Occipital lobe (tissue), 2 donors: Measurements from ENCODE around the gene GREB1. TPM values are rescaled to one million over a fixed set of nuclear protein-coding genes. Genes with fewer than 3 reads are reported as not detected.

Source experiments
- DNase-seq: peaks from one replicate; lab custom pipeline; 2025; lab: John Stamatoyannopoulos, UW
- total RNA-seq: library from RNA; depleted of rRNA; stranded (reverse); fragments of >200 nt; gene quantifications from one replicate; pipeline ENCODE4 v1.2.3, GENCODE V29; 2014

GREB1 gene
- total RNA-seq, 1 donor from 2014 or later = 1.4 TPM

DNA sequence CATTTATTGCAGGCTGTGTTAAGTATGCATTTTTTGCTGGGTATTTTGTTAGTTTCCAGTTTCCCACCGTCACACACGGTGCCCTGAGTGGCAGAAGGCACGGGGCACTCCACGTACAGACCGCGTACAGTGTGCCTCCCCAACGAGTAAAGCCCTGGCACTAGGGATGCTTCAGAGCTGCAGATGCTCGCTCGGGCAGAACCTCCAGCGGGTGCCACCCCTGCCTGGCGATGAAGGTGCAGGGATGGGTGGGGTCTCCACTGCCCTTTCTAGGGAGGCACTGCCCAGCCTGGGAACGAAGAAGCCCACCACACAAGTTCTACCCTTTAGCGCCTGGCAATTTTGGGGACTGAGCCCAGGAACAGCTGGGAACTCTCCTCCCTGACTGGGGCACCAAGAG lies 4.1 kb downstream of the GREB1 start:
- no peak for DNase-seq

DNA sequence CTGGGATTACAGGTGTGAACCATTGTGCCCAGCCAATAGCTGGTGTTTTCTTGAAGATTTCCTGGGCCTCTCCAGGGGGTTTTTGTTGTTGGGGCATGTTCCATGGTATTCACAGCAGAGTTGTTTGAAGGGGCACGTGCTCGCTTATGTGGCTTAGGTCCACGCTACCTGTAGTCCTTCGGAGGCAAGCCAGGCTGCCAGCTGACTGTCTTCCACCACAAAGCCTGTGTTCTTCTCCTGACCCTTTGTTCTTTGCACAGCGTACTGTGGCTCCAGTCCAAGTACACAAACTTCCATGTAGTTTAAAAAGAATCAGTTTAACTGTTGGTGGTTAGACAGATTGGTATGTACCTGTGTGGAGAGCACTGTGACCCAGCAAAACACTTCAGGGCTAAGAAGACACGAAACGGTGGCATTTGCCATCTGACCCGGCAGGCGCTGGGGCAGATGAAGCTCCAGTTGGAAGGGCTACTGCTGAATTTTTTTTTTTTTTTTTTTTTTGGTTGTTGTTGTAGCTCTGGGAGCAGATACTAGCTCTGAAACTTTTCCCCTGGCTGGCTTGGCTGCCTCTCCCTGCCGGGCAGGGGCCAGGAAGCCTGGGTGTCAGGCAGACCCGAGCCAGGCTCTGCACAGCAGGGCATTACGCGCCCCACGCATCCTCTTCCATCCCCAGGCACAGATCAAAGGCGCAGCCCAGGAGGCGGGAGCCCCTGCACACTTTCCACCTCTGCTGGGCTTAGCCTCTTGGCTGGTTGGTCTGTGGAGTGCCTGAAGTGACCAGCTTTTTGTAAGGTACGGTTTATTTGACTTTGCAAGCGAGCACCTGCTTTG lies 5.7 kb downstream of the GREB1 start:
- no peak for DNase-seq

DNA sequence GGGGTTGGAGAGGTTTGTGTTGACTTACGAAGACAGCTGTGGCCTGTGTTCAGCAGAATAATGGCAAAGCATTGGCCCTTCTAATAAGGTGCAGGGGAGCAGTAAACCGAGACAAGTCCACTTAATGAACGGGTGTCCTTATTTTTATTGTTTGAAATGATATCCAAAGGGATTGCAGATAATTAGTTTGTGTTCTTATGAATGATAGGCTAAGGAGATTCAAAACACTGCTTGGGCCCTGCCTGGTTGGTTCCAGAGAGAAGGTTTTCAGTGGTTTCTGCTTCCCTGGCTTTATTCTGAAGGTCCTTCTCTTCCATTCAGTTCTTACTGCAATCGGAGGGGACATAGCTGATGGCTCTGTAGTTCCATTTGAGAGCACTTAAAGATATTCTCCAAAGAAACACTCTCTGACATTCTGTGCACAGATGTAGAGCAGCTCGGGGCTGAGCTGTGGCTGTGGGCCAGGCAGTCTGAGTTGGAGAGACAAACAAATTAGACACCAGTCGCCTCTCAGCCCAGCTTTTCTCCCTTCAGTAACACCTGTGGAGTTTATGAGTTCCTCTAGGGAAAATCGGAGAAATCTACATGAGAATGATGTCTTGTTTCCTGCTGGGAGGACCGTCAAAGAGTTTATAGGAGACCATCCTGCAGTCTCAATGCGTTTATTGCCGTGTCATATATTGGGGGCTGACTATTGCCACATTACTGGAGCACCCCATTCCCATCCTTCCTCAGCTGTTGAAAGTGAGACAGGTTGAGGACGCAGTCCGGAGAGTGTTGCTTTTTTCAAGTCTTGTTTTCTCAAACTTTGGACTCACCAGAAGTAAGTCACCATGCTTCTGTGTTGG lies 6.5 kb downstream of the GREB1 start:
- DNase-seq = no peak

DNA sequence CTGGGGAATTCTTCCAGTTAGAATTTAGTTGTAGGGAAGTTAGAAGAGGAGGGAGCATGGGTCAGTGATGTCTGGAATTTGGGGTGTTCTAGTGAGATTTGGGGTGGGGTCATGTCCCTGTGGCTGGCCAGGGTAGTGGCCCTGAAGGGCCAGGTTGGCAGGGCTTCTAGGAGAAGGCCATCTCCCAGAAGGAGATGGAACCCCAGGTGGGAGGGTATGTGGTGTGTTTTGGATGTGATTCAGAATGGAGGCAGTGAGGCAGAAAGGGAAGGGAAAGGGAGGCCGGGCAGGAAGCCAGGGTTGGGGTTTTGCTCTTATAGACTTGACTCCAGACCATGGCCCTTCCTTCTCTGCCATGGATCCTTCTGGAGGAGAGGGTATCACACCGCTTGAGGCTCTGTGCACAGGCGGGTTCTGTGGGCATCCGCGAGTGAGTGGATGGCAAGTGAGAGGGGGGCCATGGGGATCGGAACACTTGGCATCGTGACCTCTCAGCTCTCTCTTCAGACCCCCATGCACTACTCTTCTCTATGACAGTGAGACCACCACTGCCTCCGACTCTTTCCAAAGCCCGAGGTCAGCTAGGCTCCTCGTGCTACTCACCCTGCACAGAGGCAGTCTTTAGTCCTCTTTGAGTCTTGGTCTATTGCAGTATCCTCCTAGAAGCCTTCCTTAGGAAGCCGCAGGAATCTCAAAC lies 7.3 kb downstream of the GREB1 start:
- DNase-seq = no peak

DNA sequence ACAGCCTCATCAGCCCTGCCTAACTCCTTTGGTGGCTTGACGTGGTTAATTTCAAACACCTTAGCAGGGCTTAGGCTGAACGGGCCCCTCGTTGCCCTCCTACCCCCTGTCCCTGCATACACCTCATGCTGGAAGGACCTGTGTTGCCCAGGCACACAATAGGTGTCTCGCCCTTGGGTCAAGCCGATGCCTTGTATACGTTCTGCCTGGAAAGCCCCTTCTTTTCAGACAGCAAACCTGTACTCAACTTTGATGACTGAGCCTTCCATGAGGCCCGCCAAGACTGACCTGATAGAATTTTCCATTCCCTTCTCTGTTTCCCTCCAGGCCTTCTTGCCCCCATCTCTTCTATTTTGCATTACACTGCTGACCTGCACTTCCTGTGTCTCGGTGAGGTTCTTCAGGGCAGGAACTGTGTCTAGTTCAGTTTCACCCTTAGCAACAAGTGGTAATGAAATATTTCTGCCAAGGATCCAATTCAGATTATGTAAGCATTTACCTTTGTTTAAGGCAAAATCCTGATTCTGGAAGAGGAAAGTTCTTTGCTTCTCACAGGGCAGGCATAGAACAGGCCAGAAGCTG lies 7.9 kb downstream of the GREB1 start:
- no peak for DNase-seq

DNA sequence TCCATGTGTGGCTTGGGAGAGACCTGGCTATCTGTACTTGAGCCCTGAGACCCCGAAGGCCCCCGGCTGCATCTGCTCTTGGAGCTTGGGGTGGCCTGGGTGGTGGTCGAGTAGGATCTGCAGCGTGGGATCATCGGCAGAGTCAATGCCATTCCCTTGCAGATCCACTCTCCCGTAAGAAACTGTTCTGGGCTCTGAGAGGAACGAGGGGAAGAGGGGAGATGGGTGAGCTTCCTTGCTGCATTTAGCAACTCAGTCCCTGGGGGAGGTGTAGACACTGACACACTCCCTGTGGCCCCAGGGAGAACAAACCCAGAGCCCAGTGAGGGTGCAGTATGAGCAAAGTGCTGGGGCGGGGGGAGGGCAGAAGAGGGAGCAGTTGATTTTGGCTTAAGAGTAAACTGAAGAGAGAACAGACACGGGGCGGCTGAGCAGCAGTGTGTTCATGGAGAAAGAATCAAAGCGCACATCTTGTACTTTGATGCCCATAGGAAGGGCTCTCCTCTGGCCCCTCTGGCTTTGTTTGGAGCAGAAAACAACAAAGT lies 8.5 kb downstream of the GREB1 start:
- no peak for DNase-seq

DNA sequence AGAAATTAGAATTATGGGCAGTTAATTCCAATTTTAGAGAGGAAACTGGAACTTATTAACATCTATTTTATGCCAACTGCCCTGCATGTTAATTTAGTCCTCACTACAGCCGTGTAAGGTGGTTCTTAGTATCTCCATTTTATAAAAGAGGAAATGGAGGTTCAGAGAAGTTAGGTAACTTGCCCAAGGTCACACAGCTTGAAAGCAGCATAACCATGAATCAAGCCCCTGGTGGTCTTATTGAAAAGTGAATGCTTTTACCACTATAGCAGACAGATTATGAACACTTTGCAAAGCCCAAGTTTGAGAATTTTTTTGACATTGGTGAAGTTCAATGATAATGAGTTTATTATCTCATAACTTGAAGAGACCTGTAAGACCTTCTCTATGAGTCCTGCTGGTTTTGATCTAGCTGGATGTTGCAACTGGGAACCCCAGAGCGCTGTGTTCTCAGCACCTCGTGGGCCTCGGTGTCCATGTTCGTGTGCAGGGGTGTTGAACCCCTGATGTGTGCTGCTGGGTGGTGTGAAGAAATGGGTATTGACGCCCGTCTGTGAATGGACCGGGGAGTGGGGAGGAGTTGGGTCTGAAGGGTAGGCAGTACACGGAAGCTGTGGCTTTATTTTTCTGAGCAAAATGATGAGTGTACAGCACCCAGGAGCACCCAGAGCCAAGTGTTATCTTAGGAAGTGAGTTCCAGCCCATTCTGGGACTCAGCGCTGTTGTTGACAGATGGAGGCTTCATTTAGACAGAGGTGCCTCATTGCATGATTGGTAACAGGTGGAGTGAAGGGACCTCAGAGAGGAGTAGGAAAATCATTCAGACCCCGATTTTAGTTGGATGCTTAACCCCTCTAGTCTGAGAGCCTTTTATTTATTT lies 9.7 kb downstream of the GREB1 start:
- DNase-seq = no peak

DNA sequence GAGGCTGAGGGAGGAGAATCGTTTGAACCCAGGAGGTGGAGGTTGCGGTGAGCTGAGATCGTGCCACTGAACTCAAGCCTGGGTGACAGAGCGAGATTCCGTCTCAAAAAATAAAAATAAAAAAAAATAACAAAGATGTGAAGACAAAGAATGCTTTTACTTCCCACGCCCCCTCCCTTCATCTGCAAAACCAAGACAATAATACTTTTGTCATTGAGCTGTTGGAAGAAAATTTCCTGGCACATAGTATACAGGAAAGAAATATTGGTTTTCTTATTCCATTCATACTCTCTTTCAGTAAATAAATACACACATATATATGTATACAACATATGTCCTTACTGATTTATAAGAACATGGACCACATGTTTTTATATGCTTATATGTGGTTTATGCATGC lies 12.2 kb downstream of the GREB1 start:
- DNase-seq = no peak

DNA sequence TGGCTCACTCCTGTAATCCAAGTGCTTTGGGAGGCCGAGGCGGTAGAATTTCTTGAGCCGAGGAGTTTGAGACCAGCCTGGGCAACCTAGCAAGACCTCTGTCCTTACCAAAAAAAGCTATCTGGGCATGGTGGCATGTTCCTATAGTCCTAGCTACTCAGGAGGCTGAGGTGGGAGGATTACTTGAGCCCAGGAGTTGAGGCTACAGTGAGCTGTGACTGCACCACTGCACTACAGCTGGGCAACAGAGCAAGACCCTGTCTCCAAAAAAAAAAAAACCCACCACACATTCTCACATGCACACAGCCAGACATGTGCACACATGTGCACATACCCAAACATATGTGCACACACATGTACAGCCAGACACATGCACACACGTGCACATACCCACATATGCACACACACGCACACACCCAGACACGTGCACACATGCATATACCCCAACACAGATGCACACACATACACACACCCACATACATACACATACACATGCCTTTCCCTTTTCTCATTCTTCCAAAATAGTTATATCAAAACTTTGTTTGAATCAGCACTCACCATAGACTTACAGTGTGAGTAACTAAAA lies 14.2 kb downstream of the GREB1 start:
- no peak for DNase-seq

DNA sequence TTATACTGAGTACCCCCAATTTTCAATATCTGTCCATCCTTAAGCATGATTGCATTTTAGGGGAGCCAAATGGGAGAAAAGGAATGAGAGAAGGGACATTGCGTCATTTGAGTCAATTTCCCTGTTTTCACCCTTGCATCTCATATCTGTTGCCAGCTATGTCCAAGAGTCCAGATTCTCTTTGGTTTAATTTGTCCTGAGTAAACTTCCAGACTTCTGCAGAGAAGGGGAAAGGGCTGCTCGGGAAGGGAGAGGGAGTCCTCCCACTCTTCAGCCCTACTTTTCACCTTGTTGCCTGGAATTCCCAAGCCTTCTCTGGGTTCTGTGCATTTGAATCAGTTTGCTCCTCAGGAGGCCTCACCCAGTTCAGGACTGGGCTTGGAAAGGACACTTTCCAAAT lies 16.5 kb downstream of the GREB1 start:
- DNase-seq = no peak

DNA sequence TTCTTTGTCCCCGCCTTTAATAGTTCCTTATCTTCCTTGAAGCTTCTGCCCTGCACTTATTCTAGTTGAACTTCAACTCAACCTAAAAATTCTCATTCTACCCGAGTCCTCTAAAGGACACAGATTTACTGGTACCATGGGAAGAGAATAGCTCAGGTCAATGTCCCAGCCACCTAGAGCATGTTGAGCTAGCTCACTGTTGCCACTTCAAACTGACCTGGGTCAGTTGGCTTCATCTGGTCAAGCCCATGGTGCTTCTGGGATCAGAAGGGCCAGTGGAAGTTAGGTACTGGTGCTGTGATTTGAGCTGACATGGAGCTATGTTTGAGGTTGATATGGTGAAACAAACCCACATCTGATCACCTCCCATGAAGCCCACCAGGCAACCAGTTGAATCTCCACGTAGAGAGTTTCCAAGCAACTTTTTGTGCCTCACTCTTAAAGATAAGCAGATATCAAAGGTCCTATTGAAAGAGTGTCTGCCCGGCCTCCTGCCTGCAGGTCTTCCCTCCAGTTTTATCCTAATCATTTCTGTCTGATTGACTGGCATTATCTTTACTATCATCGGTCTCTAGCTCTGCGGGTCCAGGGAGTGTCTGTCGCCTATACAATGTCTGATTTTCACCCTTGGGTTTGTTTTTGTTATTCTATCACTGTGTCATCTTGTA lies 17.2 kb downstream of the GREB1 start:
- DNase-seq = no peak

DNA sequence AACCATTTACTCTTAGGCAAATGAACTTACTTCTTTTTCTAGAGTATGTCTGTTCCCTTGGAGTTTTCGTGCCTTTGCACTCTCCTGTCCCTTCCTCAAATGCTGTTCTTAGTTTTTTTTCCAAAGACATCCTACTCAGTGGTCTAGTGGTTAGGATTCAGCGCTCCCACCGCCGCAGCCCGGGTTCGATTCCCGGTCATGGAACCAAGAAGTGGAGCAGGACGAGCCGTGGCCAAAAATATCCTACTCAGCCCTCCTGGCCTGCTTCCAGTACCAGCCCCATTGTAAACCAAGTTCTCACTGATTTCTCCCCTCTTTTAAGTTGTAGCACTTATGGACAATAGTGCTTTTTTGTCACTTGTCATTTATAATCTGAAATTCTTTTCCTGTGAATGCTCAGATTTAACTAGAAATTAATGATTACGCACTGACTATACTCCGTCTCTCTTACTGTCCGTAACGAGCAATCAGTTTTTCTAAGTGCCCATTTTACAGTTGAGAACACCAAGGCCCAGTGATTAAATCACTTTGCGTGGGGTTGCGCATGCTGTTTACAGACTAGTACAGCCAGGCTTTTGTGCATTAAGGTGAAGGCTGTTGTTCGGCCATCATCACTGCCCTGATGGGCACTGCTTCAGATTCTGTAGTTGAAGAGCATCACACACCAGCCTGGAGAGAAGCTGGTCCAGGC lies 17.9 kb downstream of the GREB1 start:
- DNase-seq = no peak

DNA sequence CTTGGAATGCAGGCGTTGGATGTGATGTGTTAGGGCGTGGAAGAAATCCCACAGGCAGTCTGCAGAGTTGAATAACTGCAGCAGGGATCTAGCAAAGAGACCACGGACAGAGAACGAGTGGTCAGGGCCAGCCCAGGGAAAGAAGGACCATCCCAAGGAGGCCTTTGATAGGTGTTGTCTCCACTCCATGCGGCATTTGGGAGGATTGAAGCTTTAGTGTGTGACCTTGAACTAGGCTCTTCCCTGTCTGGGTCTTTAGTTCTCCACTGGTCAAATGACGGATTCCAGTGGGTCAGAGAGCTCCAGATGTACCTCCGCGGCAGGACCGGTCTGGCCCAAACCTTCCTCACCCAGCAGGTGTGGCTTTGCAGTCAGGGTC lies 18.4 kb downstream of the GREB1 start:
- DNase-seq = no peak

DNA sequence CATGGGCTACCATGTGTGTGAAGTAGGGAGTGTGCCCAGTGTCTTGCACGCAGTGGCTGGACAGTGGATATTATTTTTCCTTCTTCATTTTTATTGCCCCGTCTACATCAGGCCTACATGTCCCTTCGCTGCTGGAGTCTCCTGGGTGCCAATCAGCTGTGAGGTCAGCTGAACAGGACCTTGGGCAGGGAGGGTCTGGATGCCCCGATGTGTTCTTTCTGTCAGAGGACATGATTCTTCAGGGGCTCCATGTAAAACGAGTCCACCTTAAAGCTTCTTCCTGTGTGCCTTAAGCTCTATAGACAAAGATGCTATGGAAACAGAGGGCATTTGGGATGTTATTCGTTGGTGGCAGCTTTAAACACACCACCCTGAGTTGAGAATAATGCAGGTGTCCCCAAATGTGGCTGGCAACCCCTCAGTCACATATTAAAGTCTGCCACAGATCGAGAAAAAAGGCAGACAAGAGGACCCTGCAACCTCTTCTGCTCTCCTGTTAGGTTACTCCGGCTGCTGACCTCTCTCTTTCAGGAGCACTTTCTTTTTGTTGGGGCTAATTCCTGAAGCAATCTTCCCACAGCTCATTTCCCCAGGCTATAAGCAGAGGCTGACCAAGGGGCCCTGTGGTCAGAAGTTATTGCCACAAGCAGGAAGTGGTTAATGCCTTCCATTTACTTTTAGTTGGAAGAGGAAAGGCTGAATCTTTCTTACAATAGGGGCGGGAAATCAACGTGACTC lies 20.0 kb downstream of the GREB1 start:
- no peak for DNase-seq

DNA sequence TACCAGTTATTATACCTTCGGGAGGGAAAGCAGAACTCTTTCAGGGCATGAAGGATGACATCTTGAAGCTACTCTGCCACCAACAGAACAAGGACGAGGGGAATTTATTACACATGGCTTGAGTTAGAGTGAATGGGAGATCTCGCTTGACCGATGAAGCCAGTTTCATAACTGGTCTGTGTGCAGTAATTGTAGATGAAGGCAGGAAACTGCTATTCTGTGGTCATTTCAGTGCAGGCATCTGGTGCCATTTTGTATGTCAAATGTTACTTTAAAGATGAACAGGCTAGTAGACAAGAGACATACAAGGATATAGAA lies 20.5 kb downstream of the GREB1 start:
- DNase-seq = no peak

DNA sequence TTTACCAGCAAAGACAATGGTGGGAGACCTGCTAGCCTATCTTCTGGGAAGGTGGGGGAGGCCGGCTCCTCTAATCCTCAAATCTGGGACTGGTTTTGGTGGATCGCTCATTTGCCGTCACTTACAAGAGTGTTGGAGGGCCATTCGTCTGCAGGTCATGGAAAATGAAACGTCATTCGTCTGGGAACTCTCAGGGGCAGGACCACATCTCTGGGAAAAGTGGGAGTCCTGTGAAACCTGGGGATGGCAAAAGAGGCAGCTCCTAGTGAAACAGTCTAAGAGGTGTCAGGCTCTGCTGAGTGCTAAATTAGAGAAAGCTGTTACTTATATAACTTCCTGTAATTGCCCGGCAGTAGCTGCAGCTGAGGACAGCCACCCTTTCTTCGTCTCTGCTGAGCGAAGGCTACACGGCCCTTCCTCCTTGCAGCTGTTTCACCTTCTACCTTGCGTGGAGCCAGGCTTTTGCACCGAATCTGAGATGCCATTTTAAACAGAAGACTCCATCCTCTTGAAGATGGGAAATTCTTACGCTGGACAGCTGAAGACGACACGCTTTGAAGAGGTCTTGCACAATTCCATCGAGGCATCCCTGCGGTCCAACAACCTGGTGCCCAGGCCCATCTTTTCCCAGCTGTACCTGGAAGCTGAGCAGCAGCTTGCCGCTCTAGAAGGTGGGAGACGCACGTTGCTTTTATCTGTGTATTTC lies 22.4 kb downstream of the GREB1 start:
- DNase-seq = no peak

DNA sequence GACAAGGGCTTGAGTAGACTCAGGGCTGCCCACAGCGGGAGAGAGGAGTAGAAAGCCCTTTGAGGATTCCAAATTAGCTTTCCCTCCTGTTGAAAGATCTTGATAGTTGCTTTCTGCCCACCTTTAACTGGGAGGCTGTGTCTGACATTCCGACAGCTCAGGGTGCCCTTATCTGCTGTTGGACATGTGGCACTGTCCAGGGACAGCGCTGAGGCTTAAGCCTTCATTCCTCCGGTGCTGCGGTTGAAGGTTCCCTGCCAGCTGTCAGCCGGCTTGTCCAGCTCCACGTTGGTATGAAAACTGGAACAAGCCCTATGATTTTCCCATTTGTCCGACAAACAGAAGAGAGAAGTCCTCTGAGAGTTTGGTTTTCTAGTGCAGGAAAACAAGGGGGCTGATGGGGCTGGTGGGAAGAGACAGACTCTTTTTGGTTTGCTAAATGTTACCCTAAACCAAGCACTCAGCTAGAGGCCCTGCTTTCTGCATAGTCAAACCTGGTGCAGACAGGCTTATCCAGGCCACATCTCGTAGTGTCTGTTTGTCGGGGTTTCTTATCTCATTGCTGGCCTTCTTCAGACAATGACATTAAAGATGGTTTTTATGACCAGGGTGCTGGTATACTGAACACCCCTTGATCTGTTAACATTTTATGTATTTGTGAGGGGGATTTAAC lies 24.5 kb downstream of the GREB1 start:
- DNase-seq = no peak
